Keratinocyte (primary cell): Measurements from ENCODE around the gene PLA2G4D. TPM values are rescaled to one million over a fixed set of nuclear protein-coding genes. Genes with fewer than 3 reads are reported as not detected.

Experiments
- DNase-seq: peaks from one replicate; pipeline ENCODE4 v3.0.0-alpha.2; 2011; ENCODE audit warnings: low read depth, missing footprints, low spot score
- FAIRE-seq: peaks from 2 replicates; lab custom pipeline; 2011; peaks lifted over from hg19 to GRCh38; lab: Jason Lieb, UNC
- H2AFZ ChIP-seq: 2 replicates; pipeline ENCODE4 v1.6.0; 2012; ENCODE audit warnings: low read length, control low read depth, inconsistent platforms; ENCODE audit not compliant: control insufficient read depth
- H3K27ac ChIP-seq: 2 replicates; pipeline ENCODE4 v1.5.1; 2011; ENCODE audit warnings: low read length; ENCODE audit not compliant: control insufficient read depth, insufficient read depth
- H3K27me3 ChIP-seq: 3 replicates; pipeline ENCODE4 v1.6.0; 2011; ENCODE audit warnings: low read length; ENCODE audit not compliant: control insufficient read depth, insufficient read depth; ENCODE audit errors: extremely low read depth
- H3K36me3 ChIP-seq, 2 experiments: 2 replicates in 1 of 2; 3 replicates in 1 of 2; pipeline ENCODE4 v1.5.1; 2011; ENCODE audit warnings: low read length in 2 of 2, mild to moderate bottlenecking in 1 of 2; ENCODE audit not compliant: control insufficient read depth in 2 of 2, insufficient read depth in 2 of 2; ENCODE audit errors: extremely low read depth in 1 of 2
- H3K4me1 ChIP-seq: 3 replicates; pipeline ENCODE4 v1.5.1; 2011; ENCODE audit warnings: low read length; ENCODE audit not compliant: control insufficient read depth, insufficient read depth; ENCODE audit errors: extremely low read depth
- H3K4me2 ChIP-seq: 3 replicates; pipeline ENCODE4 v1.6.0; 2011; ENCODE audit warnings: low read depth, low read length; ENCODE audit not compliant: control insufficient read depth, insufficient read depth; ENCODE audit errors: extremely low read depth
- H3K4me3 ChIP-seq, 3 experiments: fragments of 200-600 bp in 1 of 3; sonication (generic) in 1 of 3; 2 replicates in 2 of 3; 3 replicates in 1 of 3; pipeline ENCODE4 v1.5.1; 2011 to 2016; ENCODE audit warnings: low read length in 3 of 3, mild to moderate bottlenecking in 3 of 3, control low read depth in 2 of 3, inconsistent platforms in 1 of 3, low read depth in 1 of 3, mixed read lengths in 1 of 3, mixed run types in 1 of 3, moderate library complexity in 1 of 3; ENCODE audit not compliant: control insufficient read depth in 2 of 3, insufficient read depth in 2 of 3; ENCODE audit errors: extremely low read depth in 1 of 3
- H3K79me2 ChIP-seq: 2 replicates; pipeline ENCODE4 v1.6.0; 2012; ENCODE audit warnings: low read length; ENCODE audit not compliant: control insufficient read depth, insufficient read depth
- H3K9ac ChIP-seq: 3 replicates; pipeline ENCODE4 v1.6.0; 2011; ENCODE audit warnings: low read length; ENCODE audit not compliant: control insufficient read depth, insufficient read depth; ENCODE audit errors: extremely low read depth
- H3K9me1 ChIP-seq: 3 replicates; pipeline ENCODE4 v1.6.0; 2011; ENCODE audit warnings: low read length; ENCODE audit not compliant: control insufficient read depth, insufficient read depth; ENCODE audit errors: extremely low read depth
- H3K9me3 ChIP-seq: 2 replicates; pipeline ENCODE4 v1.5.1; 2012; ENCODE audit warnings: low read depth, low read length; ENCODE audit not compliant: control insufficient read depth
- H4K20me1 ChIP-seq: 3 replicates; pipeline ENCODE4 v1.6.0; 2011; ENCODE audit warnings: low read length; ENCODE audit not compliant: control insufficient read depth, insufficient read depth; ENCODE audit errors: extremely low read depth
- EZH2 ChIP-seq: IDR thresholded peaks from one replicate; pipeline ENCODE4 v1.6.1; 2012; ENCODE audit warnings: inconsistent platforms, mild to moderate bottlenecking, low read length, moderate library complexity
- dilution Hi-C: fragments of 300-500 bp; cut with MboI; formaldehyde crosslinking; loops from one replicate; pipeline ENCODE4 v1.7.0; 2020; ENCODE audit warnings: low sequenced_read_pairs; ENCODE audit not compliant: extremely low pct_ligation_motif_present
- polyA plus RNA-seq, 5 experiments: library from polyadenylated mRNA; depleted of rRNA in 3 of 5; stranded (reverse) in 3 of 5; stranded (forward) in 1 of 5; unstranded in 1 of 5; fragments of >200 nt; gene quantifications; 1 replicate in 1 of 5; 2 replicates in 3 of 5; 3 replicates in 1 of 5; pipeline versions ENCODE4 v1.2.1 to v1.2.3, GENCODE V29; 2011 to 2012; ENCODE audit warnings: missing spikeins in 2 of 5, low read depth in 1 of 5, low replicate concordance in 1 of 5
- TF ChIP-seq, protein P1 (sequence below), 3 experiments: IDR thresholded peaks in 1 of 3; conservative IDR thresholded peaks in 1 of 3; optimal IDR thresholded peaks in 1 of 3; 2 replicates in 2 of 3; 3 replicates in 1 of 3; pipeline versions ENCODE3 to v1.5.1; 2011; ENCODE audit warnings: low read length in 3 of 3, mild to moderate bottlenecking in 3 of 3, moderate library complexity in 2 of 3, control low read depth in 1 of 3, inconsistent platforms in 1 of 3; ENCODE audit not compliant: insufficient read depth in 2 of 3; ENCODE audit errors: extremely low read depth in 1 of 3

The PLA2G4D gene
- polyA plus RNA-seq, 1 donor (not counting 4 experiments of a cell fraction or from before 2014, with no cell fraction given), result 0.69 TPM

DNA sequence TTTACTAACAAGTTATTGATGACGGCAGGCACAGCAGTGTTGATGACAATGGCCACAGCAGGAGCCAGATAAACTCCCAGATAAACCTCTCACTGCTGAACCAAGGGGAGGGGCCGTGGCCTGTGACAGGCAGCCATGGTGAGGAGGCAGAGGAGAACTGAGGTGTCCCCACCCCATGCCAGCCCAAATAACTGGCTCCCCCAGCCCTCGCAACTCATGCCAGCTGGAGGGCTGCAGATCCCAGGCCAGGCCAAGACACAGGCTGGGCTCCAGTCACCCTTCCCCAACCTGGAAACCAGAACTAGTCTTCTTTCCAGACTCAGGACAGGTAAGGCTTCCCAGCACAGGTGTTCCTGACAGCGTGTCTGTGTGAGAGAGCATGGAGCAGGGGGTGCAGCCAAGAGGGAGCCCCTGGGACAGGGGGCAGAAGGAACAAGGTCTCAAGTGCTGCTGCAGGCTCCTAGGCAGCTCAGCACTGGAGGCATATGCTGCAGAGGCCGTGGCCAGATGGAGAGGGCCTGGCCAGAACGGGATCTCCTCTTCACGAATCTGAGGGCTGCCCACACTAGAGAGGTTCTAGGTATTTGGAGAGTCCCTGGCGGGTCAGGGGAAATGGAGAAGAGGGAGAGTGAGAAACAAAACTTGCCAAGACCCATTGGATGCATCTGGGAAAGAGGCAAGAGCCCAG, 46.2 kb upstream of the PLA2G4D start:
- dilution Hi-C loops, result no loop called here
- no peaks in the 10 kb centered on the region for H3K36me3 ChIP-seq
- no peak overlapping the region for H3K9ac ChIP-seq
- H3K27me3 ChIP-seq, result no peaks in the 10 kb centered on the region
- H3K9me3 ChIP-seq, result no peaks in the 10 kb centered on the region
- FAIRE-seq (no peak), DNase-seq (no peak)
- no peaks in the 10 kb centered on the region for H3K9me1 ChIP-seq
- no peak overlapping the region for H3K4me2 ChIP-seq
- no peak overlapping the region for H3K4me3 ChIP-seq
- no peaks in the 10 kb centered on the region for H3K79me2 ChIP-seq
- no peak overlapping the region for H2AFZ ChIP-seq
- no peaks in the 10 kb centered on the region for H4K20me1 ChIP-seq
- no peak overlapping the region for H3K27ac ChIP-seq
- H3K4me1 ChIP-seq, result peaks cover 2% of the 10 kb centered on the region
- TF ChIP-seq EZH2, result no peak
- TF ChIP-seq, protein P1, sequence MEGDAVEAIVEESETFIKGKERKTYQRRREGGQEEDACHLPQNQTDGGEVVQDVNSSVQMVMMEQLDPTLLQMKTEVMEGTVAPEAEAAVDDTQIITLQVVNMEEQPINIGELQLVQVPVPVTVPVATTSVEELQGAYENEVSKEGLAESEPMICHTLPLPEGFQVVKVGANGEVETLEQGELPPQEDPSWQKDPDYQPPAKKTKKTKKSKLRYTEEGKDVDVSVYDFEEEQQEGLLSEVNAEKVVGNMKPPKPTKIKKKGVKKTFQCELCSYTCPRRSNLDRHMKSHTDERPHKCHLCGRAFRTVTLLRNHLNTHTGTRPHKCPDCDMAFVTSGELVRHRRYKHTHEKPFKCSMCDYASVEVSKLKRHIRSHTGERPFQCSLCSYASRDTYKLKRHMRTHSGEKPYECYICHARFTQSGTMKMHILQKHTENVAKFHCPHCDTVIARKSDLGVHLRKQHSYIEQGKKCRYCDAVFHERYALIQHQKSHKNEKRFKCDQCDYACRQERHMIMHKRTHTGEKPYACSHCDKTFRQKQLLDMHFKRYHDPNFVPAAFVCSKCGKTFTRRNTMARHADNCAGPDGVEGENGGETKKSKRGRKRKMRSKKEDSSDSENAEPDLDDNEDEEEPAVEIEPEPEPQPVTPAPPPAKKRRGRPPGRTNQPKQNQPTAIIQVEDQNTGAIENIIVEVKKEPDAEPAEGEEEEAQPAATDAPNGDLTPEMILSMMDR (optimal IDR thresholded peaks at IDR 0.05 in 1 of 3, IDR thresholded peaks at IDR 0.05 in 1 of 3, conservative IDR thresholded peaks at IDR 0.05 in 1 of 3; ENCODE audit: extremely low read depth in 1 of 3, insufficient read depth in 2 of 3, low read length in 3 of 3), result no peak

- H3K79me2 ChIP-seq, result no peaks in the 10 kb centered on the region
- TF ChIP-seq, protein P1 (optimal IDR thresholded peaks at IDR 0.05 in 1 of 3, IDR thresholded peaks at IDR 0.05 in 1 of 3, conservative IDR thresholded peaks at IDR 0.05 in 1 of 3; ENCODE audit: extremely low read depth in 1 of 3, insufficient read depth in 2 of 3, low read length in 3 of 3), result no peak
- TF ChIP-seq EZH2, result no peak
- H3K27ac ChIP-seq, result no peak overlapping the region
- DNase-seq, result no peak
- H2AFZ ChIP-seq, result no peak overlapping the region
- no peaks in the 10 kb centered on the region for H4K20me1 ChIP-seq
- H3K27me3 ChIP-seq, result no peaks in the 10 kb centered on the region
- no peak overlapping the region for H3K4me3 ChIP-seq
- dilution Hi-C loops, result no loop called here
- H3K9me1 ChIP-seq, result no peaks in the 10 kb centered on the region
- H3K36me3 ChIP-seq, result no peaks in the 10 kb centered on the region
- peaks cover 3% of the 10 kb centered on the region for H3K4me1 ChIP-seq
- H3K4me2 ChIP-seq, result no peak overlapping the region
- FAIRE-seq, result no peak
- H3K9ac ChIP-seq, result no peak overlapping the region
- H3K9me3 ChIP-seq, result no peaks in the 10 kb centered on the region
Measured at GRCh38 chr15:42139596-42139995, 45.2 kb upstream of the PLA2G4D start.
